ENCODE results near the gene NGEF. TPM values are rescaled to one million over a fixed set of nuclear protein-coding genes. Genes with fewer than 3 reads are reported as not detected.

The NGEF gene
- polyA plus RNA-seq, 3 donors: not detected

DNA sequence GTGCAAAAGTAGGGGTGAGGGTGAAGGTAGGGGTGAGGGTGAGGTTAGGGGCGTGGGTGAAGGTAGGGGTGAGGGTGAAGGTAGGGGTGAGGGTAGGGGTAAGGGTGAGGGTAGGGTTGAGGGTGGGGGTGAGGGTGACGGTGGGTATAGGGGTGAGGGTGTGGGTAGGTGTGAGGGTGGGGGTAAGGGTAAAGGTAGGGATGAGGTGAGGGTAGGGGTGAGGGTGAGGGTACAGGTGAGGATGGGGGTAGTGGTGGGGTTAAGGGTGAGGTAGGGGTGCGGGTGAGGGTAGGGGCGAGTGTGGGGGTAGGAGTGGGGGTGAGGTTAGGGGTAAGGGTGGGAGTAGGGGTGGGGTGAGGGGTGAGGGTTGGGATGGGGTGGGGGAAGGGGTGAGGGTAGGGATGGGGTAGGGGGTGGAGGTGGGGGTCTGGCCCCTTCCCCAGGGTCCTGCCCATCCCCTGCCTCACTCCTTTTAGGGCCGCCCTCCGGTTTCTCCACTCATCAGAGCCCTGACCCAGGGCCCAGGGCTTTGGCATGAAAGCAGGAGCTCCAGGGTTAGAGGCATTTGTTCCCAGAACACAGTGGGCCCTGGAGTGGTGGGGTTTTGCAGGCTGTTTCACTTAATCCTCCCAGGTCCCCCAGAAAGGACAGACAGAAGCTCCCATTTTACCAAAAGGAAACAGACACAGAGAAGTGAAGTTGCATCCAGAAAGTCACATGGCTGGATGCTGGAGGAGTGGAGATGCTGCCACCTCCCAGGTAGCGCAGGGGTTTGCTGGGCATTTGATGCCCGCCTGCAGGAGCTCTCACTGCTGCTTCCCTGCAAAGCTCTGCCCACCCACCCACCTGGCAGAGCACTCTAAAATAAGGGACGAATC lies 116.1 kb downstream of the NGEF start:
- no peak overlapping the region for H3K9ac ChIP-seq (ENCODE audit: insufficient read depth, low read length, poor library complexity, severe bottlenecking)
- no peak overlapping the region for H2AFZ ChIP-seq (ENCODE audit: insufficient read depth, low read depth, low read length, poor library complexity, severe bottlenecking)
- H3K4me2 ChIP-seq (replicated peaks; ENCODE audit: extremely low read depth, low read length, poor library complexity, severe bottlenecking): no peak overlapping the region
- WGBS (ENCODE audit: insufficient coverage): 93% methylated on average over 6 of the region's 9 CpGs
- H3K27ac Mint-ChIP-seq: no peak overlapping the region
- H3K4me1 ChIP-seq (ENCODE audit: control insufficient read depth in 1 of 2, insufficient read depth in 2 of 2, low read length in 2 of 2): peaks cover 14 to 15% of the 10 kb centered on the region in 2 donors
- TF ChIP-seq, protein P1, sequence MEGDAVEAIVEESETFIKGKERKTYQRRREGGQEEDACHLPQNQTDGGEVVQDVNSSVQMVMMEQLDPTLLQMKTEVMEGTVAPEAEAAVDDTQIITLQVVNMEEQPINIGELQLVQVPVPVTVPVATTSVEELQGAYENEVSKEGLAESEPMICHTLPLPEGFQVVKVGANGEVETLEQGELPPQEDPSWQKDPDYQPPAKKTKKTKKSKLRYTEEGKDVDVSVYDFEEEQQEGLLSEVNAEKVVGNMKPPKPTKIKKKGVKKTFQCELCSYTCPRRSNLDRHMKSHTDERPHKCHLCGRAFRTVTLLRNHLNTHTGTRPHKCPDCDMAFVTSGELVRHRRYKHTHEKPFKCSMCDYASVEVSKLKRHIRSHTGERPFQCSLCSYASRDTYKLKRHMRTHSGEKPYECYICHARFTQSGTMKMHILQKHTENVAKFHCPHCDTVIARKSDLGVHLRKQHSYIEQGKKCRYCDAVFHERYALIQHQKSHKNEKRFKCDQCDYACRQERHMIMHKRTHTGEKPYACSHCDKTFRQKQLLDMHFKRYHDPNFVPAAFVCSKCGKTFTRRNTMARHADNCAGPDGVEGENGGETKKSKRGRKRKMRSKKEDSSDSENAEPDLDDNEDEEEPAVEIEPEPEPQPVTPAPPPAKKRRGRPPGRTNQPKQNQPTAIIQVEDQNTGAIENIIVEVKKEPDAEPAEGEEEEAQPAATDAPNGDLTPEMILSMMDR (IDR thresholded peaks at IDR 0.05): no peak
- H4K20me1 ChIP-seq (ENCODE audit: insufficient read depth, low read length): no peaks in the 10 kb centered on the region
- no peaks in the 10 kb centered on the region for H3K27me3 ChIP-seq (ENCODE audit: control insufficient read depth in 2 of 2, insufficient read depth in 2 of 2, low read length in 2 of 2)
- no peak overlapping the region for H3K27ac ChIP-seq (ENCODE audit: low read depth in 1 of 2, low read length in 2 of 2)
- intact Hi-C loops (cut with micrococcal nuclease): no loop called here
- H3K4me1 Mint-ChIP-seq: peaks cover 2% of the 10 kb centered on the region
- no peak overlapping the region for H3K4me3 ChIP-seq (replicated peaks in 1 of 3; ENCODE audit: low read depth in 2 of 3, low read length in 3 of 3)
- no peaks in the 10 kb centered on the region for H3K79me2 ChIP-seq (ENCODE audit: insufficient read depth, low read length)
- no peaks in the 10 kb centered on the region for H3K9me3 ChIP-seq (replicated peaks in 1 of 2; ENCODE audit: control insufficient read depth in 1 of 2, insufficient read depth in 1 of 2, low read length in 2 of 2)
- no peaks in the 10 kb centered on the region for H3K9me3 Mint-ChIP-seq
- no peak overlapping the region for H3K4me3 Mint-ChIP-seq
- H3K27me3 Mint-ChIP-seq (ENCODE audit: low read depth in 3 of 3): peaks cover 1 to 5% (median 3%) of the 10 kb centered on the region in 3 donors
- H3K36me3 Mint-ChIP-seq: no peaks in the 10 kb centered on the region
- H3K36me3 ChIP-seq (replicated peaks in 1 of 2; ENCODE audit: control insufficient read depth in 1 of 2, insufficient read depth in 2 of 2, low read length in 2 of 2): no peaks in the 10 kb centered on the region
- no peak for DNase-seq

DNA sequence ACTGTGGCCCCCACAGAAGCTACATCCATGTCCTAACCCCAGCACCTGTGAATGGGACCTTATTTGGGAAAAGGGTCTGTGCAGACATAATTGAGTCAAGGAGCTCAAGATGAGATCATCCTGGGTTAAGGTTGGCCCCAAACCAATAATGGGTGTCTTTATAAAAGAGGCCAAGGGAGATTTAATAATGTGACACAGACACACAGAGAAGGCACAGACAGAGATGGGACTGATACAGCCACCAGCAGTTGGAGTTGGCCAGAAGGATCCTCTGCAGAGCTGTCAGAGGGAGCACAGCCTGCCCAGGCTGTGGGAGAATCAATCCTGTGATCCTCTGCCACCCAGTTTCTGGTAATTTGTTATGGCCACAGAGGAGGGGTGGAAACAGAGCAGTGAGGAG lies 116.9 kb downstream of the NGEF start:
- H3K79me2 ChIP-seq (ENCODE audit: insufficient read depth, low read length): no peaks in the 10 kb centered on the region
- H3K4me1 Mint-ChIP-seq: no peaks in the 10 kb centered on the region
- no peak overlapping the region for H3K27ac Mint-ChIP-seq
- intact Hi-C loops (cut with micrococcal nuclease): no loop called here
- DNase-seq: no peak
- H3K4me3 Mint-ChIP-seq: no peak overlapping the region
- no peak overlapping the region for H3K4me2 ChIP-seq (replicated peaks; ENCODE audit: extremely low read depth, low read length, poor library complexity, severe bottlenecking)
- H3K36me3 Mint-ChIP-seq: no peaks in the 10 kb centered on the region
- no peaks in the 10 kb centered on the region for H3K9me3 Mint-ChIP-seq
- no peak overlapping the region for H3K4me3 ChIP-seq (replicated peaks in 1 of 3; ENCODE audit: low read depth in 2 of 3, low read length in 3 of 3)
- no peak overlapping the region for H3K27ac ChIP-seq (ENCODE audit: low read depth in 1 of 2, low read length in 2 of 2)
- H2AFZ ChIP-seq (ENCODE audit: insufficient read depth, low read depth, low read length, poor library complexity, severe bottlenecking): no peak overlapping the region
- H3K27me3 ChIP-seq (ENCODE audit: control insufficient read depth in 2 of 2, insufficient read depth in 2 of 2, low read length in 2 of 2): no peaks in the 10 kb centered on the region
- no peaks in the 10 kb centered on the region for H3K9me3 ChIP-seq (replicated peaks in 1 of 2; ENCODE audit: control insufficient read depth in 1 of 2, insufficient read depth in 1 of 2, low read length in 2 of 2)
- H3K9ac ChIP-seq (ENCODE audit: insufficient read depth, low read length, poor library complexity, severe bottlenecking): no peak overlapping the region
- TF ChIP-seq, protein P1 (IDR thresholded peaks at IDR 0.05): no peak
- H3K27me3 Mint-ChIP-seq (ENCODE audit: low read depth in 3 of 3): peaks cover 1 to 5% (median 3%) of the 10 kb centered on the region in 3 donors
- no peaks in the 10 kb centered on the region for H4K20me1 ChIP-seq (ENCODE audit: insufficient read depth, low read length)
- peaks cover 6 to 7% of the 10 kb centered on the region in 2 donors for H3K4me1 ChIP-seq (ENCODE audit: control insufficient read depth in 1 of 2, insufficient read depth in 2 of 2, low read length in 2 of 2)
- no peaks in the 10 kb centered on the region for H3K36me3 ChIP-seq (replicated peaks in 1 of 2; ENCODE audit: control insufficient read depth in 1 of 2, insufficient read depth in 2 of 2, low read length in 2 of 2)

Measured in CD14-positive monocyte (primary cell).